Activated T-cell treated with anti-CD3 and anti-CD28 coated beads for 1 hour (primary cell): ENCODE results near the gene UBXN10.
"Not testable (repeated sequence)": the region's sequence is repeated elsewhere in the genome, so short reads cannot be mapped to it uniquely, and the experiment has no call there.

Experiments
- DNase-seq: peaks from one replicate; pipeline ENCODE4 v3.0.0-alpha.2; 2020; ENCODE audit warnings: low read depth

Gene UBXN10

DNA sequence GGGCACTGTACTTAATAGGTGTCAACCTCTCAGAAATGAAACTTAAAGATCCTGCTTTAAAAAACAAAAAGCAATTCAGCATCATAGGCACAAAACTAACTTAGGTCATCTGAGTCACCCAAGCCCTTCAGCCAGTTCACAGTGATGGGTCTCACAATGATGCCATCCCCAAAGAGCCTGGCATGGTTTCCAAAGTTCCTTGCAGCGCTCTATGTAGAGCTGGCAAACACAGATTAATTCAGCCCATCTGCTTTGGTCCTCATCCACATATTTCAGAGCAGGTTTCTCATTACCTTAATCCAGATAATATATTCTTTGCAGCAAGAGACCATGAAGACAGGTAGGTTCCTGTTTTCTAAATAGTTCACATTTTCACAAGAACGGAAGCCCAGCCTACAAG, 15.1 kb downstream of the UBXN10 start:
- no peak for DNase-seq

DNA sequence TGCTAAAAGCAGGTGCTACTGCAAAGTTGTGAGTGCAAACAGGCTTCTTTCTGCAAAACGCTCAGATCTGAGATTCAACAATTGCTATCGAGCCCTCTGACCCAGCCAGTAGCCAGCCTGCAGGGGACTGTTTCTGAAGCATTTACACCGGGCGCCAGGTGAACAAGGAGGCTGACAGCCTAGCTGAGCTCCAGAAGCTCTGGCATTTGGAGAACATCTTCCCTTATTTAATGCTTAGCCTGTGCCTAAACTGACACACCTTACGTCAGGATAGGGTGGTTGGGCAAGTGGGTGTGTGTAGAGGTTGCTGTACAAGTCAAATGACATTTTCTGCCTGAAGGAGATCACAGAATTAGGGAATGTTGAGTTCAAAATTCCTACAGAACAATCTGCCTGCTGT, 16.3 kb downstream of the UBXN10 start:
- DNase-seq: no peak

DNA sequence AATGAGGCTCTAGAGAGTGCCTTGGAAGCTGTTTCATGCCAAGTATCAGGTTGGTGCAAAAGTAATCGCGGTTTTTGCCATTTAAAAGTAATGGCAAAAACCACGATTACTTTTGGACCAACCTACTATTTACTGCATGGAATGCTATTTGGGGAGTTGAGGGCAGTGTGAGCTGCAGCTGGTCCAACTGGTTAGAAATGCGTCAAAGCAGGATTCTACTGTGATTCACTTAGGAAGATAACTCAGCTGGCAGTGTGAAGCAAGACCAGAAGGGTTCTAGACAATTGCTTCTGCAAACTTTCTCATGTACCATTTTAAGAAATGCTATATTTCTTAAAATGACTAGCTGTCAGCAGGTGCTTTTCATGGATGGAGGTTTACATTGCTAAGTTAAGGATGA, 21.6 kb downstream of the UBXN10 start:
- DNase-seq: no peak

DNA sequence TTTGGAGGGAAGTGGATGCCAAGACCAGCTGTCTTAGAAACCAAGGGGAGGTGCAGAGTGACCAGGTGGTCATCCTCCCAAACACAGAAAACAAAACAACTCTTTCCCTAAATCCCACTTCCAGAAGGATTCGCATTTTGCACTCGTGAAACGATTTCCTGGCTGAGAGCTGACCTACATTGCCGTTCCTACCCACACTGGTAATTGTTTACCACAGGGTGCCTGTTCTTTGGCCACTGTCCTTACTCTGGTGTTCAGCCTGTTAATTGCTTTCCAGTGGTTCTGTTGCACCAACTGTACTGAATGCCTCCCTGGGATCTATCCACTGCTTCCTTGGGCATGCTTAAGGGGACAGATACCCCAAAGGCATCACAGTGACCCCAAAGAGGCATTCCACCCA, 23.6 kb downstream of the UBXN10 start:
- DNase-seq: no peak

DNA sequence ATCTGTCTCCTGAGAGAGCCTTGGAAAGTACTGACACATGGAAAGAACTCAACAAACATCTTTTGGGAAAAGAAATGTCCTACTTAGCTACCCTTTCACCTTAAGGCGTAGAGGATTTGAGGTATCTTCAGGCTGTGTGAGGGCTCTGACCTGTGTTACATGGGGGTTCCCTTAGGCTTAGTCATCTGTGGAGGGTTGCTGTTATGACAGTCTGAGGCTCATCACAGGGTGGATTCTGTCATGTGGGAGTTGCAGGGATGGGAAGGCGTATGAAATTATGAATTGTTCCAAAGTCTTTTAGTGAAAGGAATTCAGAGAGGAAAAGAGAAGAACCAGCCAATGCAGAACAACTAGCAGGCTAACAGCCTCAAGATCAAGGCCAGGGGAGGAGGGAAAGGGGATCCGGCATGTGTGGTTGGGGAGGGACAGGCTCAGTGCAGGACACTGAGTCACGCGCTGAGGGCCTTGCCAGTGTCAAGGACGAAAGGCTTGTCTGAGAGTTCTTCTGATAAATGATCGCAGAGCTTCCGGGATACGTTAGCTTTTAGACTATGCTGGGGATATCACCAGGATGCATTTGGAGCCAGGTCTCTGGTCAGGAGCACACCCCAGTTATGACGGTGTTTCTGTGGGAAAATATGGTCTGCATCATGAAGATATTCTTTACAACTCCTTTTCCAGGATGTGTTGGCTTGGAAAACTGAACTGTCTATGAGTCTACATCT, 25.0 kb downstream of the UBXN10 start:
- no peak for DNase-seq

DNA sequence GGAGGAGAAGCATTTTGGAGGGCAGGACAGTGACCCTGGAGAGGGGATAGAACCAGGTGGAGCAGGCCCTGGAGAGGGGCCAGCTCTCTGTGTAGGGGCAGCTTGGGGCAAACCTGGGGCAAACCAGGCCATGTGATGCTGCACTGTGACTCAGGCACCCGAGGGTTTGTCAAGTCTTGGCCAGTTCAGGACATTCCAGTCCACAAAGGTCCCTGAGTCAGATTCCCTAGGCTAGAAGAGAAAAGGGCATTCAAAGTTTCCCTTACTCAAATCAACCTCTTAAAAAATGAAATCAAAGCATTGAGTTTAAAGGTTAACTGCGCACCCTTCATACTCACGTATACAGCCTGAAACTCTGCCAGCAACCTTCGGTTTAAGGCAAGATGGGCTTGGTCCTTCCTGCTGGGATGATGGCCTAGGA, 25.6 kb downstream of the UBXN10 start:
- DNase-seq: no peak

DNA sequence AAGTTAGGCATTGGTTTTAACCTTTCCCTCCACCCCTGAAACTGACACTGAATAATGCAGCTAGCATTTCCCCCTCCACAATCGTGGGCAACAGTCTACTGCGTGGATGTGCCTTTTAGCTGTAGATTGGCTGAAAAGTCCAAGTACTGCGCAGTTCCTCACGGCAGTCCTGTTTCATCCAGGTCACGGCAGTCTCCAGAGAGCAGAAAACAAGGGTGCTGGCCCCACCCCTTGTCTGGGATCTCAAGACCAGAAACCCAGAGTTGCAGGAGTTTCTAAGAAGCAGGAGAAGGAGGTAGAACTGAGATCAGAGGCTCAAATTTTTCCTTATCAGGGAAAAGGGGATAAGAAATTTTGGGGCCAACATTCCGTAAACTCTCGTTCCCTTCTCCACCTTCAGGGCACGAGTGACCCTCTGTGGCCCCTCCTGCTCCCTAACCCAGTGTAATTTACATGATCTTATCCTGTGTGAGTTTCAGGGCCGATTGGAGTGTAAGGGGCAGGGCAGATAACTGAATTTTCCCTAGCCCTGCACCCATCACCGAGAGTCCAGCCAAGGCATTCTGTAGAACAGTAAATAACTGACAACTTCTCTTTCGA, 26.3 kb downstream of the UBXN10 start:
- DNase-seq: no peak

DNA sequence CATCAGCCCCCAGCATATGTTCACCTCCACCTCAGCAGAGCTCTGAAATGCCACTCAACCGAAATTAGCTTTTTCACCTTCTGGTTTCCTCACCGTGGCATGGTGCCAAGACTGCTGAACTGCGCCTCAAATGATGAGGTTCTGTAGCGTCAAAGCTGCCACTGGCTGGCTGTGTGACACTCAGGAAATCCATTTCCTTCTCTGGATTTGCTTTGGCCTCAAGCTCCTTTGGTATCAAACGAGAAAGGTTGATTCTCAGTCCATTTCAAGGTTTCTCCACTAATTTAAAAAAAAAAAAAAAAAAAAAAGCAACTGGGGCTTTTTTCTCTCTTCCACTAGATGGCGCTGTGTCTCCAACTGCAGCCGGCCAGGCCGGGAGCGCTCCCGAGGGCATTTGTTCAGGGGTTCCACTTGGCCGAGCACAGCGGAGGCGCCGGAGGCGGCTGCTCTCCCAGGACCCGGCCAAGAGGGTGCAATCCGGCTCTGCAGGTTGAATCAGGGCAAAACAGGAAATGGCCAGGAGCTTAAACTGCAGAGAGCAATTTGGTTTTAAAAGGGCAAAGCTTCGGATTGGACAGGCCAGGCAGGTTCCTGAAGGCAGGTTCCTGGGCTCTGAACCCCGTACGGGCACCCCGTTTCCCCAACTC, 26.9 kb downstream of the UBXN10 start:
- peak; percentile 30 for DNase-seq

DNA sequence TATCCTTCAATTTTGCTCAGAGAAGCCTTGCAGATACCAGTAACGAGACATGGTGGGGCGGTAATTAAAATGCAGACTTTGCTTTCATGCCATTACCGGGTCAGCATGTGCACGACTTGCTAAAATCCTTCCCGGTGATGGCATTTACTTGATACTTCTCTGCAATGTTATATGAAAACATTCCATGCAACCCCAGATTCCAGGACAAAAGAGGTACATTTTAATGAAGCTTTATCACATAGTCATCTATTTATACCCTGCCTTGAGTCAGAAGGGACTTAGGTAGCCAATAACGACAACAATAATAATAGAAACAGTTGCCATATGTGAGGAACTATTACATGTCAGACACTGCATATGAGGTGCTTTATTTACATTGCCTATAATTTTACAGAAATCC, 29.8 kb downstream of the UBXN10 start:
- no peak for DNase-seq

DNA sequence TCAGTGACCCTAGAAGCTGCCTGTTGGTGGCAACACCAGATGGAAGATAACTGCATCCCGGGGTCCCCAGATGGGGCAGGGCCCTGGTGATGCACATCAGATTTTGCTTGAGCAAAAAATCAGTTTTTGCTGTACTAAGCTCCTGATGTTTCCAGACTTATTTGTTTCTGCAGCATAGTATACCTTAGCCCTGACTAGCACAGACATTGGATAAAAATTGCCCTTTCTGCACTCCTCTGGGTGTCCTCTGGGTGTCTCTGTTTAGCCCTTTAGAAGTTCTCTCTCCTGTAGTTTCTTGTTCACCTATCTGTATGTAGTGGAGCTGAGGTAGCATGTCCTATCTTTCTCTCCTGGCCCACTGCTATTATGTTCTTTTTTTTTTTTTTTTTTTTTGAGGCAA, 30.7 kb downstream of the UBXN10 start:
- DNase-seq: no peak

DNA sequence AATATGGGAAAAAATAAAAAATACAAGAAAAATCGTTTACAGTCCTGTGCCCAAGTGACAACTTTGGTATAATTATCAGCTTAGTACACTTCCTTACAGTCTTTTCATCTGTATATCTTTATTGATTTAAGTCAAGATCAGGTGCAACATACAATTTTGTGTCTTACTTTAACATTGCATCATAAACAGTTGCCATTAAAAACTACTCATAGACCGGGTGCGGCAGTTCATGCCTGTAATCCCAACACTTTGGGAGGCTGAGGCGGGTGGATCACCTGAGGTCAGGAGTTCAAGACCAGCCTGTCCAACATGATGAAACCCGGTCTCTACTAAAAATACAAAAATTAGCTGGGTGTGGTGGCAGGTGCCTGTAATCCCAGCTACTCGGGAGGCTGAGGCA, 33.2 kb downstream of the UBXN10 start:
- not testable (repeated sequence) for DNase-seq

DNA sequence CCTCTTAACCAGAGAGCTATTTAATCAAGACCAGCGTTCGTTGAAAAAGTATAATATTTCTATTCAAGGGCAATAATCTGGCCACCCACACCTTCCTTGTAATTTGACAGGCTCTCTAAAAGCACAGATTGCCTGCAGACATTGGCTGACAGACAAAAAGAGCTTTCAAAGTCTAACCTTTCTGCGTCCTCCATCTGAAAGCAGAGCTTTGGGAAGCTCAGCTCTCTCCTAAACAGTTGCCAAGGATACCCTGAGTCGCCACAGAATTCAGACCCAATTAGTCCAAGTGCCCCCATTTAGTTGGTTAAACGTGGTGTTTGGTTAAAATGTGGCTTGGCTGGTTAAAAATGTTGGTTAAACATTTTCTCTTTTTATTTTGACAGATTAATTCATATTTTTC, 34.1 kb downstream of the UBXN10 start:
- no peak for DNase-seq

DNA sequence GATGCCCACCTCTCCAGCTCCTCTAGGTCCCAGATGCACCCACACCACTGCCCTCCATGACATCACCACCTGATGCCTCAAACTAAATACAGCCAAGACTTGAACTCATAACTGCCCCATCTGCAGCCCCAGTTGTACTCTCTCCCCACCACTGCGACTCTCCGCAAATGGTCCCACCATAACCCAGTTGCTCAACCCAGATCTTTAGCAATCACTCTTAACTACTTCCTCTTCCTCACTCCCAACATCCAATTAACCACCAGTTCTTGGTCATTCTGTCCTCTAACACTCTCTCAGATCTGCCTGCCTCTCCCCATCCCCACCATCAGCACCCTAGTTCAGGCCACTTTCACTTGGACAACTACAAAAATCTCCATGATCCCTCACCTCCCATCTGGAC, 37.2 kb downstream of the UBXN10 start:
- no peak for DNase-seq

DNA sequence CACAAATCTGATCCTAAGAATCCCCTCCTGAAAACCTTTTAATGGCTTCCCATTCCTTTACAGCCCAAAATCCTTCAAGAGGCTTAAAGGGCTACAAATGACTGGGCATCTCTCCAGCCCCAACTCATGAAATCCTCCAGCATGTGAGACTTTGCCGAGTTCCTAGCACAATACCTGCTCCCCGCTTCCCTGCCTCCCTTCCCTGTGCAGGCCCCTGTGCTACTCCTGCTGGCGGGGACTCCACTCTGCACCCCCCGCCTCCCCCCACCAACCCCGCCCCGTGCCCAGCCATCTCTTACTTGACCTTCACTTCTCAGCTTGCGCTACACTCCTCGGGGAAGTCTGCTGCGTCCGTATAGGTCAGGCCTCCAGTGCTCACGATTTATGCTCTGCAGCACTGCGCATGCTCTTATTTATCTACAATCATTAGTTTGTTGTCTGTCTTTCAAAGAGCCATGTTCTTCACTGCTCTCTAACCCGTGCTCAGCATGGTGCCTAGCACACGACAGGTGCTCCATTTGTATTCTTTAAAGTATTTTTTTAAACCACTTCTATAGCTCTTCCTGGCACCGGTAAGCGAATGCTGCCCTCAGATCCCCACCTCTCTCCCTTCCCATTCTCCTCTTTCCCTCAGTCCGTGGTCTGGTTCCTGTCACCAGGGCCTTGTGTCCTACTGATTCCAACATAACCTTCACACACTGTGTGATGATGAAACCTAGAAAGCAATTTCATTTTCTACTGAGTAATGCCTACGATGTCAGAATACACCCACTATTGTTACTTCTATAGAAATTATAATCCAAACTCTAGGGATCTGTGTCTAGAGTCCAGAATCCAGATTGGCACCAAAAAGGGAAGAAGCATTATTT, 37.9 kb downstream of the UBXN10 start:
- DNase-seq: no peak

DNA sequence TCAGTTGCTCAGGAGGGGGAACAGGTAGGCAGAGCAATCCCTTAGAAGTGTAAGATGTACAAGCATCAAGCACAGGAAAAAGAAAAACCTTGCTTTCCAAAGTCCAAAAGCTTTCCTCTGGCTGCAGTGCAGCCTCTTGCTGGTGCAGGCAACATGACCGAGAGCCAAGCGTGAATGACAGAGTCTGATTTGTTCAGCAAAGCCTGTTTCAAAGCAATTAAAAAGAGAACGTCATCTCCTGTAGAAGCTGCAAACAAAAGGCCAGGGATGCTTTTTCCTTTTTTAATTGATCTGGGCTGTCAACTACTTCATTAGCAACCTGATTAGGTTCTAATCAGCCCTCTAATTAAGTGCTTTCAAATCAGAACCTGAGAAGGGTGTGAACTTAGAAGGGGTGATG, 38.6 kb downstream of the UBXN10 start:
- no peak for DNase-seq

DNA sequence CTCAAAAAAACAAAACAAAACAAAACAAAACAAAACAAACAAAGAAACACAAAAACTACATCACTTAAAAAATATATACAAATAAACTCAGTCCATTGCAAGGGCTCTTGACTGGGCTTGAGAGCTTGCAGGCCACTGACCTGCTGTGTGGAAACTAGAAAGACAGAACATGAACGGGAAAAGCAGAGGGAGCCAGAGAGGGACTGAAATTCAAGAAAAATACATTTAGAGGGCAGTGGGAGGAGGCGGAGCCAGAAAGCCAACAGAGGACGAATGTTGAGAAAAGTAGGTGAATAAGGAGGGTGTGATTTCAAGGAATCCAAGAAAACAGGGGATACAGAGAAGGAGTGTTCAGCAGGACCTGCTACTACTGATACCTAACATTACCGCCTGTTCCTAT, 41.8 kb downstream of the UBXN10 start:
- DNase-seq: no peak

DNA sequence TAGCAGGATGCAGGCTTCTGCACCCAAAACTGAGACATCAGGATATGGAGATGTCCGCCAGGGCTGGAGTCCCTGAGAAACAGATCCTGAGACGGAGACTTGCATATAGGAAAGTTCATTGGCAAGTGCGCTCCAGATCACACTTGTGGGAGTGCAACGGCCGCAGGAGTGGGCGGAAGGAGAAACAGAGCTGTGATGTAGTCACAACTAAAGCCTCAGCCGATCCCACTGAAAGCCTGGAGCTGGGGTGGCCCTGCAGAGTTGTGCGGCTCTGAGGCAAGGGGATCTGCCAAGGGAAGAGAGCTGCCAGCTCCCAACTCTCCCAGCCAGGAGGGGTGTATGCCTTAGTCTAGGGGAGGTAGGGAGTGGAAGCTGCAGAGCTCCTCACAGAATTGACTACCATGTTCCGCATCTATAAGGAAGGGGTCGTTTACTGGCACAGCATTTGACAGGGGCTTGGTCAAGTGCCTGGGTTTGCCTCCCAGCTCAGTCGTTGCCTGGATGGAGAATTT, 42.5 kb downstream of the UBXN10 start:
- DNase-seq: no peak

DNA sequence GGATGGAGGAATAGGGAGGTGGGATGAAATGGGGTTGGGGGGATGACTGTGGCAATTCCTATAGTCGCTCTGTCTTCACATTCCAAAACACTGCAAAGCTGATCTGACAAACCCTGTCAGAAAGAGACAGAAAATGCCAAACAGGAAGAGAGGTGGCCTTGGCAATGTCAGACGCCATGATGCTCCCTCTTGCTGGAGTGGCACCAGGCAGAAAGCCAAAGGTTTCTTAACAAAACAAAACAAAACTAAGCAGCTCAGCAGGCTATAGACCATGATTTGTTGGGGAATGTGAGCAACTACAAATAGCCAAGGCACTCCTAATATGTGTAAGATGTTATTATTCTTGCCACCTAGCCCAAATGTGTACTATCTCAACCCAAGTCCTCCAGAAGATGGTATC, 43.3 kb downstream of the UBXN10 start:
- DNase-seq: no peak

DNA sequence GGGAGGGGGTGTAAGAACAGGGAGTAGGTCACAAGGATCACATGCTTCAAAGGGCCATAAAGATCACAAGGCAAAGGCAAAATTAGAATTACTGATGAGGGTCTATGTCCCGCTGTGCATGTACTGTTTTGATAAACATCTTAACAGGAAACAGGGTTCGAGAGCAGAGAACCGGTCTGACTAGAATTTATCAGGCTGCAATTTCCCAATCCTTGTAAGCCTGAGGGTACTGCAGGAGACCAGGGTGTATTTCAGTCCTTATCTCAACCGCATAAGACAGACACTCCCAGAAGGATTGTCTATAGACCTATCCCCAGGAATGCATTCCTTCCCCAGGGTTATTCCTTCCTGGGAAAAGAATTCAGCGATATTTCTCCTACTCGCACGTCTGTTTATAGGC, 46.7 kb downstream of the UBXN10 start:
- not testable (repeated sequence) for DNase-seq

DNA sequence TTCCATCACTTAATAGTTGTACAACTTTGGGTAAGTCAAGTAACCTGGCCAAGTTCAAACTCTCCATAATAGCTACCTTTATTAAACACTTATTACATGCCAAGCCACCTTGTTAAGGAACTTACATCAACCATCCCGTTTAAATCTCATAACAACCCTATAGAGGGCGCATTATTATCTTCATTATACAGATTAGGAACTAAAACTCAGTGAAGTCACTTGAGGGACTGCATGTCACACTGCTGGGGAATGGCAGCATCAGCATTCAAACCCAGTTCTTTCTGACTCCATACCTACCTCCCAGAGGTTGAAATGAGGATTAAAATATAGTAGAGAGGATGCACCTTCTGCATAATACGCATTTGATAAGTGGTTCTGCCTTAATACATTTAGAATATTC, 47.5 kb downstream of the UBXN10 start:
- no peak for DNase-seq

DNA sequence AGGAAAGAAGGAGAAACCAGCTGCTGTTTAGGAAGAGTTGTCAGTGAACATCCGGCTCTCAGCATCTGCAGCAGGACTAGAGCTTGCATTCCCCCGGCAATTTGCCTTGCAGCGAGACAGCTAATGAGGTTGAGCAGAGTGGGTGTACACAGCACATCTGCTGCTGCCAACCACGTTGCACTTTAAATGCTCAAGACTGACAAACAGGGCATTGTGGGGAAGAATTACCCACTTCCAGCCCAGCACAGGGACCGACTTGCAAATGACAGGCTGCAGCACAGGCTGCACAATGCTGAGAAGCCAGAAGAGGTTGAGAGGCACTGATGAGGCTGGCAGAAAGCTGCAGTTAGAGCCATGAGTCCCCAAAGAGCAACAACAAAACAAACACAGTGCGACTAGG, 48.0 kb downstream of the UBXN10 start:
- no peak for DNase-seq

DNA sequence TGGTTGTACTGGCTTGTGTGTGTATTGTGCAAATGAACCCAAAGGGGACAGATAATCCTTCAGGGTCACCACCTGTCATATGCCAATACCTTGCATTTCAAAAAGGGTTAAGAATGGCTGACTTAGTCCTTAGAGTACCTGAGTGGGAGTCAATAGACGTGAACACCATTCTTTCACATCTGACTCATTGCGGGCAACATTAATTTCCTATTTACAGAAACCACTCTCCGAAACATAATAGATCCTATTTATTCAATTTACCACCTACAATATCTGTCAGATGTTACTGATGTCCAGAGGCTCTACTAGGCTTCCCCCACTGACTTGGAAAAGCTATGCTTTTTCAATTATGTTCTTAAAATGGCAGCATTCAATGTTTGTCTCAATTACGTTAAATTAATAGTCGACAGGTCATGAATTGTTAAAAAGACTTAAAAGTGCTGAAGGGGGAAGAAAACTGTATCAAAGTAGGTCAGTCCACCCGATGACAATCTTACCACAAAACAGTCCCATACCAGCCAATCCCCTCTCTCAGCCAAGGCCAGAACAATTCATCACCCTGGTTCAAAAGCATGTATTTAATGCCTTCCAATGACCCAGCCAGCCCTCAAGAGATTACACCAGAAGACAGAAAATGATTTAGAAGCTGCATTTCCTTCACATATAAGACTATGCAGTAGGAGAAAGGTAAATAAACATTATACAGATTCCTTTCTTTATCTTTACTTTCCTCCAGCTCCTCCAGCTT, 49.1 kb downstream of the UBXN10 start:
- DNase-seq: no peak
